Measurements from ENCODE around the gene ORC5. TPM values are rescaled to one million over a fixed set of nuclear protein-coding genes. Genes with fewer than 3 reads are reported as not detected.

ORC5 gene
- total and polyA plus RNA-seq, 10 of the 15 experiments (the other 5 are each of a cell fraction or from before 2014, with no cell fraction given), result 14.8 to 58.6 (median 30.3) TPM

- TF ChIP-seq RBBP5 (conservative IDR thresholded peaks at IDR 0.05) (no peak), FOS (IDR thresholded peaks at IDR 0.05; ENCODE audit: borderline replicate concordance, extremely low read depth, insufficient read length) (no peak), ZNF622 (IDR thresholded peaks at IDR 0.05) (no peak), CEBPB (IDR thresholded peaks at IDR 0.05; ENCODE audit: borderline replicate concordance in 1 of 2, low read depth in 2 of 2, low read length in 2 of 2) (no peak), CREB1 (IDR thresholded peaks at IDR 0.05; ENCODE audit: low read depth) (no peak), IRF5 (IDR thresholded peaks at IDR 0.05; ENCODE audit: borderline replicate concordance) (no peak), ZNF274 (IDR thresholded peaks at IDR 0.05; ENCODE audit: insufficient read depth, insufficient read length) (no peak), SIX5 (IDR thresholded peaks at IDR 0.05; ENCODE audit: low read depth, low read length, severe bottlenecking) (no peak)
These were observed 95.2 kb downstream of the ORC5 start (continued) for GRCh38 chr7:104112623-104113022.

GRCh38 chr7:104111271-104111670 lies 96.5 kb downstream of the ORC5 start:
- no peaks in the 10 kb centered on the region for H4K20me1 ChIP-seq (ENCODE audit: control insufficient read depth, insufficient read depth)
- DNase-seq (ENCODE audit: low read depth, low spot score) (no peak), ATAC-seq (no peak), FAIRE-seq (no peak)
- H3K36me3 ChIP-seq (ENCODE audit: control insufficient read depth in 2 of 2, insufficient read depth in 2 of 2, low read length in 1 of 2), result no peaks in the 10 kb centered on the region
- POLR2A ChIA-PET, result no interaction called here
- no peak overlapping the region for H3K4me3 ChIP-seq
- in situ Hi-C loops (cut with MboI) (no loop called here), intact Hi-C loops (cut with micrococcal nuclease; ENCODE audit: unreplicated experiment) (no loop called here)
- H3K4me2 ChIP-seq (ENCODE audit: control insufficient read depth, insufficient read depth), result no peak overlapping the region
- no peaks in the 10 kb centered on the region for H3K79me2 ChIP-seq (ENCODE audit: control insufficient read depth, insufficient read depth, low read length)
- BruUV-seq (replicated peaks), result no TSS peak
- SMC1A ChIA-PET (ENCODE audit: uncharacterized antibody, unreplicated experiment), result no interaction called here
- H3K27me3 ChIP-seq (replicated peaks in 1 of 2; ENCODE audit: control insufficient read depth in 2 of 2, insufficient read depth in 2 of 2, low read length in 1 of 2), result no peaks in the 10 kb centered on the region
- CTCF ChIA-PET, result no interaction called here
- H3K27ac ChIP-seq (ENCODE audit: control insufficient read depth, insufficient read depth), result no peak overlapping the region
- RAD21 ChIA-PET (ENCODE audit: unreplicated experiment), result no interaction called here
- no peak overlapping the region for H2AFZ ChIP-seq (ENCODE audit: control insufficient read depth, low read depth, low read length)
- no peaks in the 10 kb centered on the region for H3K9me3 ChIP-seq (replicated peaks; ENCODE audit: control insufficient read depth, insufficient read depth, low read length)
- no peaks in the 10 kb centered on the region for H3K4me1 ChIP-seq (ENCODE audit: control insufficient read depth, insufficient read depth, low read length)
- 31% methylated on average over 2 of the region's 2 CpGs for WGBS (ENCODE audit: insufficient coverage, insufficient replicate concordance, low lambda C conversion rate, missing lambda C conversion rate)
- no peak overlapping the region for H3K9ac ChIP-seq (ENCODE audit: control insufficient read depth, insufficient read depth, low read length)
- TF ChIP-seq HDAC2 (IDR thresholded peaks at IDR 0.05) (no peak), IKZF1 (conservative IDR thresholded peaks at IDR 0.05) (no peak), CHD4 (IDR thresholded peaks at IDR 0.05) (no peak), REST (IDR thresholded peaks at IDR 0.05; ENCODE audit: low read depth, low read length) (no peak), ATF3 (IDR thresholded peaks at IDR 0.05; ENCODE audit: borderline replicate concordance, extremely low read depth, low read depth, low read length) (no peak), ASH2L (IDR thresholded peaks at IDR 0.05; ENCODE audit: borderline replicate concordance, low read depth) (no peak), IRF3 (IDR thresholded peaks at IDR 0.05) (no peak), CREB1 (IDR thresholded peaks at IDR 0.05; ENCODE audit: low read depth) (no peak), NR2C1 (IDR thresholded peaks at IDR 0.05) (no peak), ZNF217 (IDR thresholded peaks at IDR 0.05) (no peak), E2F4 (IDR thresholded peaks at IDR 0.05; ENCODE audit: low read depth, low read length) (no peak), NBN (IDR thresholded peaks at IDR 0.05) (no peak)
